Naive B cell (primary cell): ENCODE results near the gene SLC2A2. TPM values are rescaled to one million over a fixed set of nuclear protein-coding genes. Genes with fewer than 3 reads are reported as not detected.

Source experiments
- ATAC-seq, 2 donors: fragments of 150-1000 bp; cut with Tn5 transposase; 2 replicates each; pipeline ENCODE4 v1.10.0; 2021; ENCODE audit warnings: low read depth in 2 of 2, mild to moderate bottlenecking in 2 of 2, moderate library complexity in 2 of 2
- DNase-seq: peaks from one replicate; pipeline ENCODE4 v3.0.0; 2022
- H3K27ac Mint-ChIP-seq, 6 donors: one replicate each; pipeline ENCODE4 v1.8.0; 2020 to 2022; ENCODE audit warnings: mild to moderate bottlenecking in 6 of 6, mixed read lengths in 6 of 6, moderate library complexity in 5 of 6, inconsistent platforms in 2 of 6
- H3K27me3 Mint-ChIP-seq, 3 donors: one replicate each; pipeline ENCODE4 v1.8.0; 2021 to 2022; ENCODE audit warnings: mixed read lengths in 3 of 3, mild to moderate bottlenecking in 1 of 3
- H3K36me3 Mint-ChIP-seq, 2 donors: one replicate each; pipeline ENCODE4 v1.8.0; 2020 to 2022; ENCODE audit warnings: mixed read lengths in 2 of 2, inconsistent platforms in 1 of 2, mild to moderate bottlenecking in 1 of 2
- H3K4me1 Mint-ChIP-seq, 3 donors: one replicate each; pipeline ENCODE4 v1.8.0; 2020 to 2022; ENCODE audit warnings: mixed read lengths in 3 of 3, inconsistent platforms in 1 of 3, mild to moderate bottlenecking in 1 of 3, moderate library complexity in 1 of 3
- H3K4me3 Mint-ChIP-seq, 8 donors: one replicate each; pipeline ENCODE4 v1.8.0; 2020 to 2022; ENCODE audit warnings: mild to moderate bottlenecking in 8 of 8, mixed read lengths in 8 of 8, moderate library complexity in 8 of 8, inconsistent platforms in 2 of 8
- H3K9me3 Mint-ChIP-seq, 7 donors: one replicate each; pipeline ENCODE4 v1.8.0; 2020 to 2022; ENCODE audit warnings: mixed read lengths in 7 of 7, mild to moderate bottlenecking in 5 of 7, inconsistent platforms in 2 of 7, moderate library complexity in 1 of 7
- polyA plus RNA-seq, 6 donors: library from polyadenylated mRNA; unstranded; fragments of 300-500 nt; fragmentation: Illumina TruSeq; gene quantifications; one replicate each; pipeline ENCODE4 v1.2.3, GENCODE V29; 2021; ENCODE audit warnings: low read depth in 6 of 6

The SLC2A2 gene
- polyA plus RNA-seq, 6 donors from 2014 or later, result not detected

GRCh38 chr3:170961616-170962400 lies 64.7 kb downstream of the SLC2A2 start:
- DNase-seq (no peak), ATAC-seq (no peak)
- no peaks in the 10 kb centered on the region for H3K4me1 Mint-ChIP-seq
- peaks cover 2 to 11% (median 10%) of the 10 kb centered on the region in 3 donors for H3K27me3 Mint-ChIP-seq
- peak overlapping the region in 1 of 6 donors; percentile 51 for H3K27ac Mint-ChIP-seq
- no peak overlapping the region for H3K4me3 Mint-ChIP-seq
- no peaks in the 10 kb centered on the region for H3K9me3 Mint-ChIP-seq
- H3K36me3 Mint-ChIP-seq, result no peaks in the 10 kb centered on the region

- no peak for DNase-seq
- Mint-ChIP-seq H3K27me3 (peaks cover 9 to 22% (median 17%) of the 10 kb centered on the region in 3 donors), H3K4me1 (no peaks in the 10 kb centered on the region), H3K27ac (peak overlapping the region in 1 of 6 donors; percentile 20), H3K36me3 (no peaks in the 10 kb centered on the region), H3K9me3 (no peaks in the 10 kb centered on the region), H3K4me3 (no peak overlapping the region)
- no peak for ATAC-seq
These were observed 67.1 kb downstream of the SLC2A2 start for GRCh38 chr3:170959457-170959856.

- Mint-ChIP-seq H3K27ac (no peak overlapping the region), H3K36me3 (no peaks in the 10 kb centered on the region), H3K4me1 (no peaks in the 10 kb centered on the region), H3K27me3 (peaks cover 9 to 28% (median 17%) of the 10 kb centered on the region in 3 donors), H3K9me3 (no peaks in the 10 kb centered on the region), H3K4me3 (no peak overlapping the region)
- DNase-seq, result no peak
- ATAC-seq, result no peak
These were observed 69.9 kb downstream of the SLC2A2 start for GRCh38 chr3:170956647-170957046.

GRCh38 chr3:170953736-170954135 lies 72.8 kb downstream of the SLC2A2 start:
- H3K9me3 Mint-ChIP-seq, result no peaks in the 10 kb centered on the region
- no peaks in the 10 kb centered on the region for H3K36me3 Mint-ChIP-seq
- DNase-seq (no peak), ATAC-seq (no peak)
- H3K27me3 Mint-ChIP-seq, result peaks cover 8 to 25% (median 9%) of the 10 kb centered on the region in 3 donors
- H3K4me1 Mint-ChIP-seq, result no peaks in the 10 kb centered on the region
- H3K27ac Mint-ChIP-seq, result no peak overlapping the region
- no peak overlapping the region for H3K4me3 Mint-ChIP-seq

GRCh38 chr3:170953229-170953628 lies 73.3 kb downstream of the SLC2A2 start:
- Mint-ChIP-seq H3K4me1 (no peaks in the 10 kb centered on the region), H3K27me3 (peaks cover 8 to 27% (median 9%) of the 10 kb centered on the region in 3 donors), H3K4me3 (no peak overlapping the region), H3K36me3 (no peaks in the 10 kb centered on the region), H3K27ac (no peak overlapping the region), H3K9me3 (no peaks in the 10 kb centered on the region)
- ATAC-seq (no peak), DNase-seq (no peak)

- no peaks in the 10 kb centered on the region for H3K4me1 Mint-ChIP-seq
- H3K4me3 Mint-ChIP-seq, result no peak overlapping the region
- ATAC-seq, result no peak
- no peak overlapping the region for H3K27ac Mint-ChIP-seq
- no peaks in the 10 kb centered on the region for H3K9me3 Mint-ChIP-seq
- peaks cover 4 to 36% (median 11%) of the 10 kb centered on the region in 3 donors for H3K27me3 Mint-ChIP-seq
- H3K36me3 Mint-ChIP-seq, result no peaks in the 10 kb centered on the region
- DNase-seq, result no peak
These were observed 77.3 kb downstream of the SLC2A2 start for GRCh38 chr3:170949211-170949610.

DNA sequence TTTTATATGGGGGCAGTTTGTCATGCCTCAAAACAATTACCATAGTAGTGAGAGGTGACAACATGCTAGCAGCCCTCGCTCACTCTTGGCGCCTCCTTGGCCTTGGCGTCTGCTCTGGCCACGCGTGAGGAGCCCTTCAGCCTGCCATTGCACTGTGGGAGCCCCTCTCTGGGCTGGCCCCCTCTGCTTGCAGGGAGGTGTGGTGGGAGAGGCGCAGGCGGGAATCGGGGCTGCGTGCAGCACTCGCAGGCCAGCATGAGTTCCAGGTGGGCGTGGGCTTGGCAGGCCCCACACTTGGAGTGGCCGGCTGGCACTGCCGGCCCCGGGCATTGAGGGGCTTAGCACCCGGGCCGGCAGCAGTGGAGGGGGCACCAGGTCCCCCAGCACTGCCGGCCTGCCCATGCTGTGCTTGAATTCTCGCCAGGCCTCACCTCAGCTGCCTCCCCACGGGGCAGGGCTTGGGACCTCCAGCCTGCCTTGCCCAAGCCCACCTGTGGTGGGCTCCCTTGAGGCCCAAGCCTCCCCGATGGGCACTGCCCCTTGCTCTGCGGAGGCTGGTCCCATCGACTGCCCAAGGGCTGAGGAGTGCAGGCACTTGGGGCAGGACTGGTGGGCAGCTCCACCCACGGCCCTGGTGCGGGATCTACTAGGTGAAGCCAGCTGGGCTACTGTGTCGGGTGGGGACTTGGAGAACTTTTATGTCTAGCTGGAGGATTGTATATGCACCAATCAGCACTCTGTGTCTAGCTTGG lies 79.3 kb downstream of the SLC2A2 start:
- no peak overlapping the region for H3K27ac Mint-ChIP-seq
- DNase-seq (no peak), ATAC-seq (no peak)
- peaks cover 9 to 39% (median 11%) of the 10 kb centered on the region in 3 donors for H3K27me3 Mint-ChIP-seq
- H3K4me1 Mint-ChIP-seq, result no peaks in the 10 kb centered on the region
- H3K9me3 Mint-ChIP-seq, result peaks cover 0 to 10% (median 5%) of the 10 kb centered on the region in 7 donors
- H3K36me3 Mint-ChIP-seq, result no peaks in the 10 kb centered on the region
- H3K4me3 Mint-ChIP-seq, result no peak overlapping the region

Other genes starting within 250 kb of the SLC2A2 start
- gene RPL22L1, start 156.5 kb downstream of the SLC2A2 start, polyA plus RNA-seq, result 100 to 1,000 TPM in 3 of 6 donors, 10 to 100 TPM in 3; 35.0 to 142 (median 101) TPM
- gene EIF5A2, start 118.1 kb downstream of the SLC2A2 start, polyA plus RNA-seq, result 1 to 10 TPM; 4.4 to 6.6 (median 5.8) TPM